Tibial nerve (tissue), 3 donors: ENCODE results near the gene ARHGAP6.

Experiments
- CTCF ChIP-seq, 5 experiments: fragments of 200-600 bp in 3 of 5; fragments of 450-650 bp in 2 of 5; sonication (generic) in 3 of 5; IDR thresholded peaks; one replicate each; pipeline ENCODE4 v1.5.1; 2016 to 2019; ENCODE audit warnings: antibody characterized with exemption in 5 of 5, mild to moderate bottlenecking in 3 of 5, moderate library complexity in 2 of 5
- POLR2A ChIP-seq, 2 donors: fragments of 450-650 bp; IDR thresholded peaks; one replicate each; pipeline ENCODE4 v1.6.1; 2017; ENCODE audit warnings: antibody characterized with exemption in 2 of 2, mild to moderate bottlenecking in 2 of 2, moderate library complexity in 2 of 2

- TF ChIP-seq POLR2A (IDR thresholded peaks at IDR 0.05): no peak
- no peak for TF ChIP-seq CTCF (IDR thresholded peaks at IDR 0.05)
Observed at GRCh38 chrX:11446336-11446735, 219.4 kb downstream of the ARHGAP6 start.
